Ovary (tissue), 3 donors: ENCODE data around the gene MRPL9.

ENCODE experiments used
- POLR2A ChIP-seq: fragments of 450-650 bp; IDR thresholded peaks from one replicate; pipeline ENCODE4 v1.6.1; 2017; ENCODE audit warnings: antibody characterized with exemption, mild to moderate bottlenecking, moderate library complexity
- TF ChIP-seq, protein P1 (sequence below), 3 donors: fragments of 450-650 bp in 2 of 3; fragments of 200-600 bp in 1 of 3; IDR thresholded peaks; one replicate each; pipeline versions ENCODE4 v1.5.1 to v1.8.0; 2016 to 2022; ENCODE audit warnings: antibody characterized with exemption in 3 of 3, mild to moderate bottlenecking in 1 of 3
- donor health status: DM: no; HTN: no; CAD: no.

DNA sequence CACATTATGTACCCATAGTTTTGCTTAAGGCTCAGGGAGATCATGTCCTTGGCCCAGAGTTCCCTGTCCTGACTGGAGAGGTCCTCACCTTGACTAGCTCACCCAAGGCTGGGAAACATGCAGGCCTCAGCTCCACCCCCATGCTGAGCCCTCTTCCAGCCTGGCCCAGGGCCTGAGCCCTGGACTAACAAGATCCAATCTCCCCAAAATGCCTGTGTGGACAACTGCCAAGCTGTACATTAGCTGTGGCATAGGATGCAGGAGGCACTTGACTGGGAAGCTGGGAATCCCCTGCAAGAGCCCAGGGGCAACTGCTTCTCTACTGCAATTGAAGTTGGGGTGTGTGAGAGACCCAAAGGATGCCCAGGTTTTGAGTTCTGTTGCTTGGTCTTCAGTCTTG lies 39.9 kb upstream of the MRPL9 start:
- TF ChIP-seq, protein P1, sequence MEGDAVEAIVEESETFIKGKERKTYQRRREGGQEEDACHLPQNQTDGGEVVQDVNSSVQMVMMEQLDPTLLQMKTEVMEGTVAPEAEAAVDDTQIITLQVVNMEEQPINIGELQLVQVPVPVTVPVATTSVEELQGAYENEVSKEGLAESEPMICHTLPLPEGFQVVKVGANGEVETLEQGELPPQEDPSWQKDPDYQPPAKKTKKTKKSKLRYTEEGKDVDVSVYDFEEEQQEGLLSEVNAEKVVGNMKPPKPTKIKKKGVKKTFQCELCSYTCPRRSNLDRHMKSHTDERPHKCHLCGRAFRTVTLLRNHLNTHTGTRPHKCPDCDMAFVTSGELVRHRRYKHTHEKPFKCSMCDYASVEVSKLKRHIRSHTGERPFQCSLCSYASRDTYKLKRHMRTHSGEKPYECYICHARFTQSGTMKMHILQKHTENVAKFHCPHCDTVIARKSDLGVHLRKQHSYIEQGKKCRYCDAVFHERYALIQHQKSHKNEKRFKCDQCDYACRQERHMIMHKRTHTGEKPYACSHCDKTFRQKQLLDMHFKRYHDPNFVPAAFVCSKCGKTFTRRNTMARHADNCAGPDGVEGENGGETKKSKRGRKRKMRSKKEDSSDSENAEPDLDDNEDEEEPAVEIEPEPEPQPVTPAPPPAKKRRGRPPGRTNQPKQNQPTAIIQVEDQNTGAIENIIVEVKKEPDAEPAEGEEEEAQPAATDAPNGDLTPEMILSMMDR (IDR thresholded peaks at IDR 0.05) = no peak
- no peak for TF ChIP-seq POLR2A
